NCI-H345 treated with DMSO at 0.1 percent for 48 hours (cell line): Measurements from ENCODE around the gene OR2A42.
"Not testable (repeated sequence)": the region's sequence is repeated elsewhere in the genome, so short reads cannot be mapped to it uniquely, and the experiment has no call there.

Experiments used
- DNase-seq: peaks from one replicate; lab custom pipeline; 2025; ENCODE audit not compliant: unreplicated experiment; lab: John Stamatoyannopoulos, UW

The OR2A42 gene

DNA sequence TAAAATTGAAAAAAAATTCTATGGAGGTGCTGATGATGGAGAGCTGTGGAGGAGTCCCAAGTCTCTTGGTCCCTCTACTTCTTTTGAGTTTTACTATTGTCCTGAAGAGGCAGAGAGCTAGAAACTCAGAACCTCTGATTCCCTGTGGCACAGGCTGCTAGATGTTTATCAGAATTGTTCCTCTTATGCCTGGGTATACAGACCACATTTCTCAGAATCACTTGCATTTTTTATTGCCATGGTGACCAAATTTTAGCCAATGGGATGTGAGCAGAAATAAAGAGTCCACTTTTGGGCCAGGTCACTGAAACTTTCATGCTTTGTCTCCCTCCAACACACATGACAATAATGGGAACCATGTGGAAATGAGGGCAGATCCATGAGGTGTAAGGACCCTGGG is 15.7 kb downstream of the OR2A42 start:
- not testable (repeated sequence) for DNase-seq

DNA sequence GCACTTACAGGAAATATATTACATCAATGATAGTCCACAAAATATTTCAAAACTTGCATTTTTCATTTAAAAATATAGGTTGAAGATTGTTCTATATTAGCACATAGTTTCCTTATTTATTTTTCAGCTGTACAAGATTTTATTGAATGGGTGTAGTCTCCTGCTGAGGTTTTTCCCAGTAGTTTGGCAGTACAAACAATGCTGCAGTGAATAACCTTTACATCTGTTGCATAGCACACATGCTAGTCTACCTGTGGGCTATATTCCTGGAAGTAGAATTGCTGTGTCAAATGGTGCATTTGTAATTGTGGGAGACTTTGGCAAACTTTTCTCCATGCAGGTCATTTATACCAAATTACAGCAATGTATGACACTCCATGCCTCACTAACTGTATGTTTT is 18.9 kb downstream of the OR2A42 start:
- DNase-seq = not testable (repeated sequence)

DNA sequence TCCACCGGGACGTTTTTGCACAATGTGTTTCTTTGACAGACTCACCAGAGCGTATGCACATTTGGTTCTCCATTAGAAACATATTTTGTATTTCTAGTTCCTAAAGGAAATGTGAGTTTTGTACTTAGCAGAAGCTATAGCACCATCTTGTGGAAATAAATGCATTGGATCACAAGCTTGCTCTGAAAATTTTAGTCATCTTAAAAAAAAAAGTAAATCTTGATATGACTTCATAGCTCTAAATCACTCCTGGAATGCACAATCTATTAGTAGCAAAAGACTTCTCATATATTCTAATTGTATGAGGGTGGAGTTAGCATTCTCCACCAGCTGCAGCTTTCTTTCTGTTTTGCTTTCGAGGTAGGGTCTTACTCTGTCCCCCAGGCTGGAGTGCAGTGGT is 20.3 kb downstream of the OR2A42 start:
- not testable (repeated sequence) for DNase-seq

DNA sequence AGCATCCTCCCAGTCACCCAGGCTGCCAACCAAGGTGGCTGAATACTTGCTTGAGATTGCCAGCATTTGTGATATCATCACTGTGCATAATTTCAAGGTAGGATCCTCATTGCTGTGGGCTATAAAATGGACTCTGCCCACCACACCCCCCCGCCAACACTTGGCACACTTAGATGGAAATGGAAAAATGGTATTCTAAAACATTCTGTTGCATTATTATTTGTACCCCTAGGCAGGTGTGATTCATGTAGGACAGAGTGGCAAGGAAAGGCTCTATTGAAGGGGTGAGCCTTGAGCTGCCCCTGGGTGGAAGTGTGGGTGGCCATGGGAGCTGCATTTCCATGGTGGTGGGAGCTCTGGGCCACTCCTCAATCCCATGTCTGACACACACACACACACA is 20.8 kb downstream of the OR2A42 start:
- not testable (repeated sequence) for DNase-seq

DNA sequence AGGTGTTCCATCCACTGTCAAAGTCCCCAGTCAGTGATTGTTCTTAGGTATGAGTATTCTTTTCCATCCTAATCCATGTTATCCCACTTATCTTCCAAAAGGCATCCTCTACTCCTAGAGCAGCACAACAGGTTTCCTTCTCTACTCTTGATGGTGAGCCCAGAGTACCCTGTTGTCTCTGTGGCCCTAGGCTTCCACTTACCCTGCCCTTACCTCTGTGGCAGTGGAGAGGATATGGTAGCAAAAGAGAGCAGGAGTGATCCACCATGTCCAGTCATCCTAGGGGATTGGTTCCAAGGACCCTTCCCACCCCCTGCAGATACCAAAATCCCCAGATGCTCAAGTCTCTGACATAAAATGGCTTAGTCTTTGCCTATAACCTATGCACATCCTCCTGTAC is 22.2 kb downstream of the OR2A42 start:
- DNase-seq = not testable (repeated sequence)

DNA sequence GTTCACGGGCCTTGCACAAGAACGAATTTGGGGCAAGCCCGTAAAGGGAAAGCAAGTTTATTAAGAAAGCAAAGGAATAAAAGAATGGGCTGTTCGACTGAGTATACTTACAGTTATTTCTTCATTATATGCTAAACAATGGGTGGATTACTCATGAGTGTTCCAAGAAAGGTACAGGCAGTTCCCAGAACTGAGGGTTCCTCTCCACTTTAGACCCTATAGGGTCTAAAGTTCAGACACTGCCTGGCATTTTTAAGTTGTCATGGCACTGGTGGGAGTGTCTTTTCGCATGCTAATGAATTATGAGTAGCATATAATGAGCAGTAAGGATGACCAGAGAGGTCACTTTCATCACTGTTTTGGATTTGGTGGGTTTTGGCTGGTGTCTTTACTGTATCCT is 34.1 kb downstream of the OR2A42 start:
- DNase-seq = not testable (repeated sequence)

DNA sequence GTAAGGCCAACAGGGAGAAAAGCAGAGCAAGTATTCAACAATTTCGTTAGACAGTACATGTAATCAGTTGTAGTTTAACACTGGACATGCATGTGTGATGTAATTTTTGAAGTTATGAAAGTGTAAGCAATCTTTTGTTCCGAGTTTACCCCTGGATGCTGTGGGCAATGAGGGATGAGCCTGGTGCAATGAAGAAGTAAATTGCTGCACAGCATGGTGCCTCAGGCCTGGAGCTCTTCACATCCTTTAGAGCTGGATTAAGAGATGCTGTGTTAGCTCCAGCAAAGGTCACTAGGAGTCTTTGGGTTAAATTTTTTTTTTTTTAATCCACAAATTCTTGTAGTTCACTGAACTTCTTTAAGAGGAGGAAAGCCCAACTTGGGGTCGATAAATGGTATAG is 36.3 kb downstream of the OR2A42 start:
- DNase-seq = not testable (repeated sequence)

DNA sequence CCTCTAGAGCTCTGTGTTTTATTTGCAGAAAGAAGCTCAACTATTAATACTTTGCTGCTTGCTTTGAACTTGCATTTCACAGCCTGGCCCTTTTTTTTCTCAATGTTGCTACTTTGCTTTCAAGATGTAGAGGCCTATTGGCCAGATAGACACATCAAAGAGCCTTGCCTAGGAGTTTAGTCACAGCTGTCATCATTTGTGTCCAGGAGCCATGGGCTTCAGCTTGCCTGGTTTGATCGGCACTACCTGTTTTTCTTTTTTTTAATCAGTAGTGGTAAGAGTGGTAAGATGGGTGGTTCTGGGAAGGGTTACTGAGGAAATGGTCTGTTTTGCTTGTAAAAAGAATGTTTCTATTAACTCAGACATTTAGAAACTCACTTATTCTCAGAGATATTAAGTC is 37.4 kb downstream of the OR2A42 start:
- DNase-seq = not testable (repeated sequence)

DNA sequence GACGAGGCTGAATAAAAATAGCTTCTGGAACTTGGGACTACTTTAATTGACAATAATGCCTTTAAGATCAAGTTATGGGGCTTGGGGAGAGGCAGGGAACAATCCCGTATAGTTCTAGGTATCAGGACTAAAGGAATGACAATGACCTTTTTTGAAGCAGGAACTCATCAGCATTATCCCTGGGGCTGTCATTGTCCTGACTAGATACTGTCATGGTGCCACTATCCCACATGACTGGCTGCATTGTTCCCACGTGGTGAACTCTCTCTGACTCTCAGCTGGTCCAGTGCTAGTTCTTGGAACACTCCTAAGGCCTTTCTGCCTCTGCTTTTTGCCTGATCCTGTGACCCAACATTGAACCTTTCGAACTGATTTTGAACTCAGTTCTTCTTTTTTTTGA is 40.5 kb downstream of the OR2A42 start:
- not testable (repeated sequence) for DNase-seq

DNA sequence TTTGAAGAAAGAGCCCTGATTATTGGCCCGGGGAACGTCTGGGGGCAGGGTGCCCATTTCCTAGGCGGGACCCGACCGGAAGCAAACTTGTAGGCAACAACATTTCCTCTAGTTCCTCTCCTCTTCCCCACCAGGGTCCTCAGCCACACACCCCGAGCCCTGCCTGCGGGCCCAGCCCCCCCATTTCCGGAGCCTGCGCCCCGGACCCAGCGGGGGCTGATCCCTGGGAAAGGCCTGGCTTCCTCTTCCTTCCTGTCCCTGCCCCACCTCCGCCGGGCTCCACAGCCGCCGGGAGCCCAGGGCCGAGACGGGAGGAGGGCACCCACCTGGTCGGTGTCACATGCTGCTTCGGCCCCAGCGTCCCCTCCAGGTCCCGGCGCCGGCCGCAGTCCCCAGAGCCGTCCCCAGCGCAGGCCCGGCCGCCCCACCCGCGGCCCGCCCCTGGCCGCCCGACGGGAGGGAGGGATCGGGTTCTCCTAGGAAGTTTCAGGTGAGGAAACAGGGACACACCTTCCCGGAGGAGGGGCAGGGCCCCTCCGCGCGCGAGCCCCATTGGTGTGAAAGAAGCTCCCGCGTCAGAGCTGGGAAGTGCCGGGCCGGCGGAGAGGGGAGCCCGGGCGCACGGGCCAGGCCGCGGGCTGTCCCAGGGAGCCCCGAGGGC is 44.1 kb downstream of the OR2A42 start, which contains the start of gene ARHGEF35:
Gene ARHGEF35 (minus strand): TSS at position 622 of the 661 bp plus-strand sequence. CDS start 7,450 bp downstream, outside the sequence.
- not testable (repeated sequence) for DNase-seq

DNA sequence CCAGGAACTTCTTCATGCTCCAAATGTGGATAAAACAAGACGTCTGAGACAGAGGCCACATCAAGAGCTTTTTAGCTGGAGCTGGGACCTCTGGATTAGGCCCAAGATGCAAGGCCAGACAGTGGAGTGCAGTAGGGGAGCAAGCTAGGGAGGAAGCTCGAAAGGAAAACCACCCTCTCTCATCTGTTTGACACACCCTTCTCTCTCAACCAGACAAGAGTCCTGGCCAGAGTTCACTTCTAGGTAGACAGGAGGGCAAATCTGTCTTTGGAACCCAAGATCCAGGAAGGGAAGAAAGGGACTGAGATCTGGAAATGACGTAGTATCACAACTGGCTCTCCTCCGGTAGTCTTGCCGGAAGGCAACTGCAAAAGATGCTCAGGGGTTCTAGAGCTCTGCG is 45.0 kb downstream of the OR2A42 start:
- DNase-seq = not testable (repeated sequence)

DNA sequence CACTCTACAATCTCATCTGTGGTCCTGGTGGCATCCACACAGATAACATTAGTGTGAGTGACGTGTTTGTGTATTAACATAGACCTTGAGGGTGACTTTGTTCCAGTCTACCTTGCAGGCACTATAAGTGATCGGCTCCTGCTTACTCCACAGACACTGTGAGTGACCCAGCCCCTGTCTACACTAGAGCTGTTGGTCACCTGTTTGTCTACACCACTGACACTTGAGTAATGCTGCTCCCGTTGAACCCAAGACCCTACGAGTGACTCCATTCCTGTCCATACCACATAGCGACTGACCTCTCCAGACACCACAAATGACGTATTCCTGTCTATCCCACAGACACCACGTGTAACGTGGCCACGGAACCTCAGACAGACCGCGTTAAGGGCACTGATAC is 45.6 kb downstream of the OR2A42 start:
- not testable (repeated sequence) for DNase-seq

DNA sequence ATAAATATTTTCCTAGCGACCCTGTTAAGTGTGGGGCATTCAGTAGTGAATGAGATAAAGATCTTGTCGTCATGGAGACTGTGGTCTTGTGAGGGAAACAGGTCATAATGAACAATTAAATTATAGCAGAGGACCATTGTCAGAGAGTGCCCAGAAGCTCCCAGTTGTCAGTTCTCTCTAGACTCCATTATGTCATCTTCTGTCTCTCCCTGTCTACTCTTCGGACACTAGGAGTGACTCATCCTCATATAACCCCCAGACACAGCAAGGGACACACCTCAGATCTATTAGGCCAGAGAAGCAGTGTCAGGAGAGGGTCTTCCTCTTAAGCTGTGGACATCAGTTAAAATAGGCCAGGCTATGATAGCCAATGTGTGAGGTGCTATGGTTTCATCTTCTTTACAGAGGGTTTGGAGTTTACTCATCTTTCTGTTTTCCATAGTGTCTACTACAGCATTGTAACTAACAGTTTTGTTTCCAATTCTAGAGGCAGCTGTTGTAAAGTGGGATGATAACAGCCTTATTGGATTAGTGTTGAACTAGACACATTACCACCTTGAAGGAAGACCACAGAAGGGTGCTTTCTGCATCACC is 50.7 kb downstream of the OR2A42 start:
- DNase-seq = not testable (repeated sequence)

DNA sequence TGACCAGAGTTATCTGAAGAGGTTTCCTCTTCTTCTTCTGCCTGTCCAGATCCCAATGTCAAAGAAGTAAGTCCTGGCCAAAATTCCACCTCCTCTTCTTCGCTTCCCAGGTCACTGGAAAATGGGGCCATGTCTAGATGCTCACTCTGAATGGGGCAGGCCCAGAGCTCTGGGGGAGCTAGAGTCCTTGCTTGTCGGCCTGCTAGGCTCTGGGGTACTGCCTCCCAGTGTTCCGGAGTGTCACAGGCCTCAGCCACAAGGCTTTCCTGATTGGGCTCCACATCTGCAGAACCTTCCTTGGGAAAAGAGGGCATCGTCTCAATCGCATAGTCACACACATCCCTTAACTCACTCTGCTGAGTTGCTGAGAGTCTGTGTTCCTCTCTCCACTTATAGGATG is 51.6 kb downstream of the OR2A42 start:
- DNase-seq = not testable (repeated sequence)

DNA sequence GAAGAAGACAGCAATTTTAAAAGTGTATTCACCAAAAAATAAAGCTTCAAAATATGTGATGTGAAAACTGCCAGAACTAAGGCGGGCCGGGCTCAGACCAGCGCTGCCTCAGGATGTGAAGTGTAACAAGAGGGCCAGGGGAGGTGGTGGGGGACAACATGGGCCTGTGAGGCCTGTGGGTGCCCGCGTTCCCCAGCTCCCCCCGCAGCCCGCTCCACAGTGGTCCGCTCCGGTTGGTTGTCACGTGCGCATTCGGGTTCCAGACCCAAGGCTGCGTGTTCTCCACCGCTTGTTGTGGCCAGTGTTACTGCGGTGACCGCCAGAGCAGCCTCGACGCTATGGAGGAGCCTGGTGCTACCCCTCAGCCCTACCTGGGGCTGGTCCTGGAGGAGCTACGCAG is 56.2 kb downstream of the OR2A42 start, which contains the start of gene CTAGE4:
Gene CTAGE4 (plus strand): TSS at position 301 of the 400 bp plus-strand sequence. CDS start 38 bp downstream, at position 339.
- DNase-seq = not testable (repeated sequence)

DNA sequence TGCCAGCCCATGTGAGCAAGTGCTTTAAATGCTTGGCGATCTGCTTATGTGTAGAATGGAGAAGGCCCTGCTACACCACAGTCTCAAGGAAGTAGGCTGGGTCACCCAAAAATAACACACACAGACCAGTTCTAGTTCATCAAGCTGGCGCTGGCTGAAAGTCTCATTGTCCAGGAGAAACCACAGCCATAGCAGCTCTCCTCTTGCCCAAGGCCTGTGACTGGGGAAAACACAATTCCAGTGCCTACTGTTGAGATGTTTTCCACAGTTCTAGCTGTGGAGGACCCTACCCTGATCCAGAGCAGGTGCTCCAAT is 60.3 kb downstream of the OR2A42 start:
- not testable (repeated sequence) for DNase-seq

DNA sequence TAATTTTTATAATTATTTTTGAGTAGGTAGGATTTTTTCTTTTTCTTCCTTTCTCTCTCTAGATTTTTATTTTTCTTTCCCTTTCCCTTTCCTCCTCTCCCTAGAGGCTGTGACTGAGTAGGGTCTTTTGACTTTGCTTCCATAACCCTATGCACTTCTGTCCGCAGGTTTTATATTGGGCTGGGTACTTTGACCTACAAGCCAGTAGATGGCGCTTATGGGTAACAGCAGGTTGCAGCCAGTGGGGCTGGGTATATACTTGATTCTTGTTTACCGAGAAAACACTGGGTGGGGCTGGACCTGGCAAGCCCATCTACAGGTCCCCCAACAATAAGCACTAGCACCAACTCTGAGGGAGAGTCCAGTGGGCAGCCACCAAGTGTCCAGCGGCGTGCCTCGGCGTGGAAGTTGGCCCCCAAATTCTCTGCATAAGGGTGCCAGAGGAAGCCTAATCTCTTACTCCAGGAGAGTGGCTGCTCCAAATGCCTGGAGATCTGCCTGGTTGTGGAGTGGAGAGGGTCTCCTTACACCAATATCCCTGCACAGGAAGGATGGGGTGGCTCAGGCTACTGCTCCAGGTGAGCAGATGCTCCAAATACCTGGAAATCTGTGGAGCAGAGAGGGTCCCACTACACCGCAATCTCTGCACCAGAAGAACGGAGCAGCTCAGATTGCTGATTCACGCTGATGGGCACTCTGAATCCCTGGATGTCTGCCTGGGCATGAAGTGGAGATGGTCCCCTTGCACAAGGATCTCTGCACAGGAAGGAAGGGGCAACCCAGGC is 60.8 kb downstream of the OR2A42 start:
- not testable (repeated sequence) for DNase-seq
